Activated CD4-positive, alpha-beta memory T cell treated with anti-CD3 and anti-CD28 coated beads for 36 hours (primary cell): ENCODE data around the gene FGFR2. TPM values are rescaled to one million over a fixed set of nuclear protein-coding genes. Genes with fewer than 3 reads are reported as not detected.
"Not testable (repeated sequence)": the region's sequence is repeated elsewhere in the genome, so short reads cannot be mapped to it uniquely, and the experiment has no call there.

Experiments
- CTCF ChIA-PET: fragments of 350-600 bp; sonication (Branson Sonifier 250); formaldehyde crosslinking; loops from one replicate; lab custom pipeline; 2021; ENCODE audit warnings: antibody characterized with exemption, inconsistent platforms; lab: Charles Lee
- POLR2A ChIA-PET: fragments of 350-600 bp; sonication (Branson Sonifier 250); formaldehyde crosslinking; loops from one replicate; lab custom pipeline; 2021; ENCODE audit warnings: antibody characterized with exemption; lab: Charles Lee
- DNase-seq: peaks from one replicate; pipeline ENCODE4 v3.0.0-alpha.2; 2020
- H3K27ac Mint-ChIP-seq: one replicate; pipeline ENCODE4 v1.8.0; 2021; ENCODE audit warnings: mixed read lengths
- H3K27me3 Mint-ChIP-seq: one replicate; pipeline ENCODE4 v1.8.0; 2021; ENCODE audit warnings: mixed read lengths
- H3K36me3 Mint-ChIP-seq: one replicate; pipeline ENCODE4 v1.8.0; 2021; ENCODE audit warnings: mixed read lengths
- H3K4me1 Mint-ChIP-seq: one replicate; pipeline ENCODE4 v1.8.0; 2021; ENCODE audit warnings: low read depth, mixed read lengths
- H3K4me3 Mint-ChIP-seq: one replicate; pipeline ENCODE4 v1.8.0; 2021; ENCODE audit warnings: mild to moderate bottlenecking, mixed read lengths
- H3K9me3 Mint-ChIP-seq: one replicate; pipeline ENCODE4 v1.8.0; 2021; ENCODE audit warnings: mixed read lengths
- intact Hi-C: fragments of 100-400 bp; cut with micrococcal nuclease; formaldehyde crosslinking; loops from one replicate; pipeline ENCODE4 v1.15.1; 2023
- total RNA-seq, 2 experiments: library from RNA; stranded (reverse); gene quantifications; one replicate each; pipeline ENCODE4 v1.2.3, GENCODE V29; 2021

Gene FGFR2
- total RNA-seq, 2 experiments from 2014 or later, result 0.05 to 0.19 TPM

GRCh38 chr10:121556918-121557573, 41.2 kb downstream of the FGFR2 start:
- H3K27ac Mint-ChIP-seq, result no peak overlapping the region
- H3K36me3 Mint-ChIP-seq, result no peaks in the 10 kb centered on the region
- no peaks in the 10 kb centered on the region for H3K4me1 Mint-ChIP-seq
- ChIA-PET CTCF (no interaction called here), POLR2A (no interaction called here)
- no peaks in the 10 kb centered on the region for H3K27me3 Mint-ChIP-seq
- DNase-seq, result no peak
- H3K4me3 Mint-ChIP-seq, result no peak overlapping the region
- H3K9me3 Mint-ChIP-seq, result no peaks in the 10 kb centered on the region
- intact Hi-C loops, result no loop called here

DNA sequence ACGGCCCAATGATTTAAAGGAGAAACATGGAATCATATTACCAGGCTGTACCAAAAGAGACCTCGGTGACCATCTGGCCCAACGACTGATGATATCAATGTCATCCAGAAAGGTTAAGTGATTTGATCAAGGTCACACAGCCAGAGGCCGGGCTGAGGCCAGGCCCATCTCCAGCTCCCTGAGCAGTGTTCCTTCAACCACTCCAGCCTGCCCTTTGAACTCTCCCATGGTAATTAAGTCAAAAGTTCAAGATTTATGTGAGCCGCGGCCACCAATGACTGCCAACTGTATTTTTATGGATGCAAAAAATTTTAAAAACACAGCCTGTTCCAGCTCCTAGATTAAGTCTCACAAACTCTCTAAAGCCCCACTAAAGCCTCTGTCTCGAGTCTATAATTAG, 41.8 kb downstream of the FGFR2 start:
- Mint-ChIP-seq H3K36me3 (no peaks in the 10 kb centered on the region), H3K27ac (no peak overlapping the region), H3K9me3 (no peaks in the 10 kb centered on the region), H3K4me1 (no peaks in the 10 kb centered on the region), H3K27me3 (no peaks in the 10 kb centered on the region), H3K4me3 (no peak overlapping the region)
- CTCF ChIA-PET, result no interaction called here
- POLR2A ChIA-PET, result no interaction called here
- intact Hi-C loops, result no loop called here
- no peak for DNase-seq

GRCh38 chr10:121554916-121555315, 43.3 kb downstream of the FGFR2 start:
- H3K4me3 Mint-ChIP-seq, H3K27ac Mint-ChIP-seq, CTCF ChIA-PET, intact Hi-C loops, H3K27me3 Mint-ChIP-seq, DNase-seq, H3K4me1 Mint-ChIP-seq, POLR2A ChIA-PET, H3K36me3 Mint-ChIP-seq, H3K9me3 Mint-ChIP-seq: not testable (repeated sequence)

DNA sequence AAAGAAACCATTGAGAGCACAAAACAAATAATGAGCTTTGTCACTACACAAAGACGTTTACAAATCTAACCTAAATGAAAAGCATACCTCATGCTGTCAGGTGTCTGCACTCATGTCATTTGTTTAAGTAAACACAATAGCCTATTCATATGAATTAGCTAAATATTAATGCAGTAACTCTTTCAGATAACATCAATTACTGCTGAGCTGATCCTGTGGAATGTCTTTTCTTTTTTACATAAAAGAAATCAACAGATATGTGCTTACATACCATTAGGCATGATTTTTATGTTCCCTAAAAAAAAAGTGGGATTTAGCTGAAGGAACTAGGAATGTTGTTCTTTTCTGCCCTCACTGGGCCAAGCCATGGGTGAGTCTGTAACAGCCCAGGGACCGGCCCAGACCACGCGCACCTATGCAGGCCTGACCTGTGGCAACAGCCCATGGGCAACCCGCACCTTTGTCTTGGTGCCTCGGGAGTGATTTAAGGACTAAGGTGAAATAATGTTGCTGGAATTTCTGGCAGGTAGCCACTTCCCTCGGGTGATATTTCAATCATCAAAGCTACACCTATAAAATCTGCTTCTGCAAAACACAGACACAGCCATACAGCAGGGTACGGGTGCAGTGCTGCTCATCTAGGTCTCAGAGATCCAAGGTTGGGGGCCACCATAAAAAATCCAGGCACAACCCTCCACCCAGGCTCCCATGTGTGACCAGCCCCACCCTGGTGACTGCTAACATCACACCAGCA, 44.6 kb downstream of the FGFR2 start:
- no peaks in the 10 kb centered on the region for H3K36me3 Mint-ChIP-seq
- no peaks in the 10 kb centered on the region for H3K27me3 Mint-ChIP-seq
- H3K4me1 Mint-ChIP-seq, result no peaks in the 10 kb centered on the region
- ChIA-PET POLR2A (no interaction called here), CTCF (no interaction called here)
- H3K9me3 Mint-ChIP-seq, result no peaks in the 10 kb centered on the region
- no peak overlapping the region for H3K27ac Mint-ChIP-seq
- no peak for DNase-seq
- intact Hi-C loops, result no loop called here
- H3K4me3 Mint-ChIP-seq, result no peak overlapping the region

- Mint-ChIP-seq H3K27me3 (no peaks in the 10 kb centered on the region), H3K36me3 (no peaks in the 10 kb centered on the region), H3K27ac (no peak overlapping the region), H3K9me3 (no peaks in the 10 kb centered on the region), H3K4me1 (no peaks in the 10 kb centered on the region), H3K4me3 (no peak overlapping the region)
- DNase-seq, result no peak
- ChIA-PET POLR2A (no interaction called here), CTCF (no interaction called here)
- intact Hi-C loops, result no loop called here
These were observed 45.5 kb downstream of the FGFR2 start for GRCh38 chr10:121552746-121553145.

GRCh38 chr10:121551210-121551885, 46.9 kb downstream of the FGFR2 start:
- H3K4me3 Mint-ChIP-seq, result no peak overlapping the region
- H3K36me3 Mint-ChIP-seq, result no peaks in the 10 kb centered on the region
- H3K4me1 Mint-ChIP-seq, result no peaks in the 10 kb centered on the region
- no peak for DNase-seq
- intact Hi-C loops, result no loop called here
- H3K27ac Mint-ChIP-seq, result no peak overlapping the region
- ChIA-PET POLR2A (no interaction called here), CTCF (no interaction called here)
- H3K27me3 Mint-ChIP-seq, result no peaks in the 10 kb centered on the region
- H3K9me3 Mint-ChIP-seq, result no peaks in the 10 kb centered on the region

GRCh38 chr10:121544301-121544869, 53.9 kb downstream of the FGFR2 start:
- Mint-ChIP-seq H3K27ac (no peak overlapping the region), H3K36me3 (no peaks in the 10 kb centered on the region), H3K27me3 (no peaks in the 10 kb centered on the region), H3K4me3 (no peak overlapping the region), H3K9me3 (no peaks in the 10 kb centered on the region), H3K4me1 (no peaks in the 10 kb centered on the region)
- CTCF ChIA-PET, result no interaction called here
- DNase-seq, result no peak
- POLR2A ChIA-PET, result no interaction called here
- intact Hi-C loops, result no loop called here

DNA sequence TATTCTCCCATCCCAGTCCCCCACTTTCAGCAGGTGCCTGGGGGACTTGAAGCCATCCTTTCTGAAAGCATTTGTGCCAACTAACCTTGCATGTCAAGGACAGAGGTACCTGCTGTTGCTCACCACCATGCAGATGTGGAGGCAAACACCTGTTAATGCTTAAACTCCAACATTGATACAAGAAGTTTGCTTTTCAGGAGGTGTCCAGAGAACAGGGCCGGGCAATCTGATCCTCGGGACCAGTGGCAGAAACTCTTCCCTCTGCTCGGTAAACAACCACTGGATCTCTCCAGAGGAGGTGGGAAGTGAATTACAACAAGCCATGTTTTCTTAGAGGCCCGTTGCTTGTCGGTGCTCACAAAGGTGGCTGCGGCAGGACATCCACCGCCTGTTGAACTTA, 54.7 kb downstream of the FGFR2 start:
- ChIA-PET POLR2A (no interaction called here), CTCF (no interaction called here)
- no peaks in the 10 kb centered on the region for H3K9me3 Mint-ChIP-seq
- intact Hi-C loops, result no loop called here
- H3K36me3 Mint-ChIP-seq, result no peaks in the 10 kb centered on the region
- no peak overlapping the region for H3K4me3 Mint-ChIP-seq
- no peak overlapping the region for H3K27ac Mint-ChIP-seq
- H3K27me3 Mint-ChIP-seq, result no peaks in the 10 kb centered on the region
- H3K4me1 Mint-ChIP-seq, result no peaks in the 10 kb centered on the region
- DNase-seq, result no peak

- ChIA-PET CTCF (no interaction called here), POLR2A (no interaction called here)
- no peak overlapping the region for H3K27ac Mint-ChIP-seq
- H3K36me3 Mint-ChIP-seq, result no peaks in the 10 kb centered on the region
- intact Hi-C loops, result no loop called here
- H3K4me1 Mint-ChIP-seq, result no peaks in the 10 kb centered on the region
- no peaks in the 10 kb centered on the region for H3K27me3 Mint-ChIP-seq
- DNase-seq, result no peak
- H3K9me3 Mint-ChIP-seq, result no peaks in the 10 kb centered on the region
- H3K4me3 Mint-ChIP-seq, result no peak overlapping the region
These were observed 56.7 kb downstream of the FGFR2 start for GRCh38 chr10:121541450-121542120.

DNA sequence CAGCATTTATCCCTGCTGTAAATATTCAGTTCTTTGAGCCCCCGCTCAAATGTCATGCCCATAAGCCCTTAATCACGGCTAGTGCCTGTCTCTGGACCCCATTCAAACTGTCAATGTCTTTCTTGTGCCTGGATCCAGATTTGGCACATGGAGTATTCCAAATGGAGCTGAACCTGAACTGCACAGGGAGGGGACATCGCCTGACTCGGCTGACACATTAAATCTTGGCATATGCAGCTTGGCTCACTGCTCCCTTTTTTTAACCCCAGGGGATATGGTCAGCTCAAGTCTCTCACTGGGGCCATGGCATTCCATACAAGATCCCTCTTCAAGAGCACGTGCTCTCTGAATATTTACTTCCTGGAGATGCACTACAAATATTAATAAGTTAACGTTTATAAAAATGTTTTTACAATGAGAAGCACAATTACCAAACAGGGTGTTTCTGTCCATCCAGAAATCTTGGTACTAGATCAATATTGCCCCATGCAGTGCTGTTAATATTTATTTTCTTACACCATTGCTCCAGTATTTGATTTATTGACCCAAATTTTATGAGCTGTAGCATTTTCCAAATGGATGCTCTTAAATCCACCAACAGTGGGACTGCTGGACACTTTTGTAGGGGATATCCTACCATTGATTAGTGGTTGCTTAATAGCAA, 57.4 kb downstream of the FGFR2 start:
- POLR2A ChIA-PET, result no interaction called here

DNA sequence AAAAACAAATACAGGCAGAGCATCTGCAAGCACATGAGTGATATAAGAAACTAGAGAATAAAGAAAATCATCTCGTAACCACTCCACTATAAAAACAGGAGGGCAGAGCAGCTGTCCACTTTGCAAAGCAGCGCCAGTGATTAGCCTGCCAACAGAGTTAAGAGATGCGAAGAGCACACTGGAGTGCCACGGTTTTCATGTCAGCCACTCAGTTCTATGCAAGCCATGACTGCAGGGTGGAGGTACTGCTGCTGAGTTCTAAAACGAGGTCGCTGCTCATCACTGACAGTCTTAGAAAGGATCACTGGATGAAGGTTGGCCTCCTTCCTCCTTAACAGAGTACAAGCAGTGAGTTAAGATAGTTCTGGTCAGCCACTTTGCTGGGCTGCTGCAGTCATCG, 58.5 kb downstream of the FGFR2 start:
- no peak overlapping the region for H3K4me3 Mint-ChIP-seq
- H3K9me3 Mint-ChIP-seq, result no peaks in the 10 kb centered on the region
- ChIA-PET POLR2A (no interaction called here), CTCF (no interaction called here)
- no peaks in the 10 kb centered on the region for H3K4me1 Mint-ChIP-seq
- no peak overlapping the region for H3K27ac Mint-ChIP-seq
- intact Hi-C loops, result no loop called here
- H3K36me3 Mint-ChIP-seq, result no peaks in the 10 kb centered on the region
- no peaks in the 10 kb centered on the region for H3K27me3 Mint-ChIP-seq
- DNase-seq, result no peak

More for the DNA sequence above, 57.4 kb downstream of the FGFR2 start:
- H3K4me1 Mint-ChIP-seq, result no peaks in the 10 kb centered on the region
- no peaks in the 10 kb centered on the region for H3K9me3 Mint-ChIP-seq
- DNase-seq, result no peak
- H3K27ac Mint-ChIP-seq, result no peak overlapping the region
- H3K4me3 Mint-ChIP-seq, result no peak overlapping the region
- H3K27me3 Mint-ChIP-seq, result no peaks in the 10 kb centered on the region
- CTCF ChIA-PET, result no interaction called here
- H3K36me3 Mint-ChIP-seq, result no peaks in the 10 kb centered on the region
- intact Hi-C loops, result no loop called here
